Astrocyte of the spinal cord (primary cell): ENCODE measurements around the gene STXBP1.
A peak's percentile ranks its signal among the peaks of the same experiment; 100 is the strongest.

Source experiments
- DNase-seq: peaks from one replicate; pipeline ENCODE4 v3.0.0; 2011; ENCODE audit warnings: low read depth, low spot score
- H3K4me3 ChIP-seq: 2 replicates; pipeline ENCODE4 v1.5.1; 2011; ENCODE audit warnings: low read depth, mild to moderate bottlenecking, low read length, moderate library complexity
- CTCF ChIP-seq: IDR thresholded peaks from 2 replicates; pipeline ENCODE4 v1.5.1; 2012; ENCODE audit warnings: low read depth, mild to moderate bottlenecking, low read length, inconsistent platforms
- in situ Hi-C: cut with HindIII; loops from 2 replicates; pipeline ENCODE4 v1.10.0; 2017; ENCODE audit warnings: low sequenced_read_pairs

Gene STXBP1

GRCh38 chr9:127723013-127723412 is 110.9 kb downstream of the STXBP1 start:
- DNase-seq = no peak
- no peak for TF ChIP-seq CTCF
- in situ Hi-C loops = no loop called here
- no peak overlapping the region for H3K4me3 ChIP-seq

GRCh38 chr9:127723444-127723843 is 111.4 kb downstream of the STXBP1 start:
- no peak overlapping the region for H3K4me3 ChIP-seq
- no peak for TF ChIP-seq CTCF
- in situ Hi-C loops = no loop called here
- peak; percentile 81 for DNase-seq

GRCh38 chr9:127724012-127724411 is 111.9 kb downstream of the STXBP1 start:
- DNase-seq = no peak
- in situ Hi-C loops = no loop called here
- no peak overlapping the region for H3K4me3 ChIP-seq
- no peak for TF ChIP-seq CTCF

- in situ Hi-C loops = no loop called here
- H3K4me3 ChIP-seq = no peak overlapping the region
- TF ChIP-seq CTCF = no peak
- DNase-seq = no peak
Observed at GRCh38 chr9:127726871-127727270, 114.8 kb downstream of the STXBP1 start.

- TF ChIP-seq CTCF = no peak
- no peak overlapping the region for H3K4me3 ChIP-seq
- in situ Hi-C loops = no loop called here
Observed at GRCh38 chr9:127728808-127729207, 116.7 kb downstream of the STXBP1 start.

GRCh38 chr9:127729522-127730256 is 117.6 kb downstream of the STXBP1 start:
- in situ Hi-C loops = no loop called here
- no peak overlapping the region for H3K4me3 ChIP-seq
- no peak for DNase-seq
- no peak for TF ChIP-seq CTCF

More at GRCh38 chr9:127728808-127729207, 116.7 kb downstream of the STXBP1 start:
- DNase-seq = no peak
